Measurements from ENCODE around the gene NKAIN2.

The NKAIN2 gene

DNA sequence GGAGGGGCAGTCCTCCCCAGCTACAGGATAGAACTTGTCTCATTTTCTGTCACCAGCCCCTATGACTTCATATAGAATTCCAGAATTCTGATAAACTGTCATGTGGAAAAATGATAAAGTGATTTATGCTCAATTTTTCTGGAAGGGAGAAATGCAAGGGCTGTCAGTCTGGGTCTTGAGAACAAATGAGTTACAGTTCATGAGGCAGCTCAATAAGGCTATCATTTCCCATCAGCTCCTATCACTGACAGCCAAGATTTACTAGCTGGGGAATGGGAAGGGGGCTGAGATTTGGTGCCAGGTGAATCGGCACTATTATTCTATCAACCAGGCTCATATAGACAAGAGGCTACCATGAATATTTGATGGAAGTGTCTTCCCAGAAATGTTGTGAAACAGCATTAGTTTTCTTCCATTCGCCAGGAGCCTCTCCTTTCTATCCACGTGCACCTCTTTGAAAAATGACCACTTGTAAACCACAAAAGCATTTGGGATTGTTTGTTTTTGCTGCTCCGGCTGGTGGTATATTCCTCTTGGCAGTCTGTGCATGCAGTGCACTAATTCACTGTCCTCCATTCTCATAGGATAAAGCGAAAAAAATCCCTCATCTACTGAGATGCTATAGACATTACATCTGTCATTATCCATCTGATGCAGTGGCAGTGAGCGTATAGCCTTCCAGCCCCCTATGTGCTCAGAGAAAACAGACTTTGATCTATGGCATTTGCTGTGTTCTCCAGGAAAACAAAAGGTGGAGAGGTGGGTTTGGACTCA is 629.9 kb downstream of the NKAIN2 start (continued):
- no peak for TF ChIP-seq ZFP3 (tag by site-specific recombination; IDR thresholded peaks at IDR 0.05; ENCODE audit: low read depth)
- TF ChIP-seq GLIS2 (tag by site-specific recombination; IDR thresholded peaks at IDR 0.05) = no peak
- TF ChIP-seq, protein P1, sequence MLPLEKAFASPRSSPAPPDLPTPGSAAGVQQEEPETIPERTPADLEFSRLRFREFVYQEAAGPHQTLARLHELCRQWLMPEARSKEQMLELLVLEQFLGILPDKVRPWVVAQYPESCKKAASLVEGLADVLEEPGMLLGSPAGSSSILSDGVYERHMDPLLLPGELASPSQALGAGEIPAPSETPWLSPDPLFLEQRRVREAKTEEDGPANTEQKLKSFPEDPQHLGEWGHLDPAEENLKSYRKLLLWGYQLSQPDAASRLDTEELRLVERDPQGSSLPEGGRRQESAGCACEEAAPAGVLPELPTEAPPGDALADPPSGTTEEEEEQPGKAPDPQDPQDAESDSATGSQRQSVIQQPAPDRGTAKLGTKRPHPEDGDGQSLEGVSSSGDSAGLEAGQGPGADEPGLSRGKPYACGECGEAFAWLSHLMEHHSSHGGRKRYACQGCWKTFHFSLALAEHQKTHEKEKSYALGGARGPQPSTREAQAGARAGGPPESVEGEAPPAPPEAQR (tag by site-specific recombination; IDR thresholded peaks at IDR 0.05) = no peak
- no peak for TF ChIP-seq ZNF133 (tag by site-specific recombination; IDR thresholded peaks at IDR 0.05)
- no peak for TF ChIP-seq GLI2 (tag by site-specific recombination; IDR thresholded peaks at IDR 0.05; ENCODE audit: borderline replicate concordance, low read depth)
- TF ChIP-seq ZBTB17 (tag by site-specific recombination; IDR thresholded peaks at IDR 0.05) = no peak
- no peak for TF ChIP-seq KLF1 (tag by site-specific recombination; IDR thresholded peaks at IDR 0.05)
- TF ChIP-seq ZNF843 (tag by site-specific recombination; IDR thresholded peaks at IDR 0.05) = 0 out of 2 replicates have a peak, but pooled peaks have one; percentile 12
- TF ChIP-seq ZNF621 (tag by site-specific recombination; IDR thresholded peaks at IDR 0.05) = no peak
- TF ChIP-seq OVOL3 (tag by site-specific recombination; IDR thresholded peaks at IDR 0.05) = no peak
- no peak for TF ChIP-seq ZNF654 (tag by site-specific recombination; IDR thresholded peaks at IDR 0.05; ENCODE audit: low read depth)
- TF ChIP-seq, protein P2, sequence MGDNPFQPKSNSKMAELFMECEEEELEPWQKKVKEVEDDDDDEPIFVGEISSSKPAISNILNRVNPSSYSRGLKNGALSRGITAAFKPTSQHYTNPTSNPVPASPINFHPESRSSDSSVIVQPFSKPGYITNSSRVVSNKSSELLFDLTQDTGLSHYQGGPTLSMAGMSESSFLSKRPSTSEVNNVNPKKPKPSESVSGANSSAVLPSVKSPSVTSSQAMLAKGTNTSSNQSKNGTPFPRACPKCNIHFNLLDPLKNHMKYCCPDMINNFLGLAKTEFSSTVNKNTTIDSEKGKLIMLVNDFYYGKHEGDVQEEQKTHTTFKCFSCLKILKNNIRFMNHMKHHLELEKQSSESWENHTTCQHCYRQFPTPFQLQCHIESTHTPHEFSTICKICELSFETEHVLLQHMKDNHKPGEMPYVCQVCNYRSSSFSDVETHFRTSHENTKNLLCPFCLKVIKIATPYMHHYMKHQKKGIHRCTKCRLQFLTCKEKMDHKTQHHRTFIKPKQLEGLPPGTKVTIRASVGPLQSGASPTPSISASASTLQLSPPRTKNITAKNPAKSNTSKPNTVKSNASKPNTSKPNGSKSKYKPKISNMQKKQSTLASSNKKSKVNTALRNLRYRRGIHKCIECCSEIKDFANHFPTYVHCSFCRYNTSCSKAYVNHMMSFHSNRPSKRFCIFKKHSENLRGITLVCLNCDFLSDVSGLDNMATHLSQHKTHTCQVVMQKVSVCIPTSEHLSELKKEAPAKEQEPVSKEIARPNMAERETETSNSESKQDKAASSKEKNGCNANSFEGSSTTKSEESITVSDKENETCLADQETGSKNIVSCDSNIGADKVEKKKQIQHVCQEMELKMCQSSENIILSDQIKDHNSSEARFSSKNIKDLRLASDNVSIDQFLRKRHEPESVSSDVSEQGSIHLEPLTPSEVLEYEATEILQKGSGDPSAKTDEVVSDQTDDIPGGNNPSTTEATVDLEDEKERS (tag by site-specific recombination; IDR thresholded peaks at IDR 0.05) = no peak
- 0 out of 2 replicates have a peak, but pooled peaks have one; percentile 21 for TF ChIP-seq ZNF561 (tag by site-specific recombination; IDR thresholded peaks at IDR 0.05; ENCODE audit: borderline replicate concordance)
- TF ChIP-seq ZNF138 (tag by site-specific recombination; IDR thresholded peaks at IDR 0.05; ENCODE audit: borderline replicate concordance) = no peak
- TF ChIP-seq ZSCAN23 (tag by site-specific recombination; IDR thresholded peaks at IDR 0.05) = no peak

DNA sequence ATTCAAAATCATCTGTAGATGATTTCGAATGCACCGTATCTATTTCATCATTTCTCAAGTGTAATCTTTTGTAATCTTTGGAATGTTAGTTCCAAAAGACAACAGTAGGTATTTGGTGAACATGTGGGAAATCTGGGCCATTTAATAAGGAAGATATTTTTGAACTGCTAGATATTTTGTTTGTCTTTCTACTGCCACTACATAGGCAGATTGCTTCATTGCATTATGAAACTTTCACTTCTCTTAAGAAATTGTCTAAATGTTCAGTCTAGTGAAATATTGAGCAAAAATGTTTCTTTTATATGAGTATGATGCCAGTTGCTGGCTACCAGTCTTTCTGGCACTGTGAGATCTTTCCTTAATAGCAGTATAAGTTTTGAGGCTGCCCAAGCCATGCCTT is 630.8 kb downstream of the NKAIN2 start:
- ChIA-PET CTCF (interaction anchor here (1.3 kb wide), 1 partner anchor 632 kb away, joined by 3 read pairs; no protein-coding TSS in a partner anchor), POLR2A (no interaction called here)
- Histone ChIP-seq H3K27ac (ENCODE audit: extremely low read depth, low read depth, low read length) (no peak overlapping the region), H3K4me1 (ENCODE audit: control insufficient read depth, insufficient read depth, low read length) (peaks cover 10% of the 10 kb centered on the region), H3K4me3 (ENCODE audit: low read depth, low read length) (no peak overlapping the region), H3K36me3 (ENCODE audit: control insufficient read depth in 2 of 2, insufficient read depth in 1 of 2, low read length in 2 of 2) (no peaks in the 10 kb centered on the region), H3K9me3 (ENCODE audit: control insufficient read depth, insufficient read depth, low read depth, low read length) (no peaks in the 10 kb centered on the region)
- no peak for TF ChIP-seq ZNF596 (tag by site-specific recombination; IDR thresholded peaks at IDR 0.05)
- no peak for TF ChIP-seq ZNF830 (tag by site-specific recombination; IDR thresholded peaks at IDR 0.05; ENCODE audit: low read depth)
- no peak for TF ChIP-seq ZNF155 (tag by site-specific recombination; IDR thresholded peaks at IDR 0.05)
- no peak for TF ChIP-seq ZNF394 (tag by site-specific recombination; IDR thresholded peaks at IDR 0.05; ENCODE audit: borderline replicate concordance)
- TF ChIP-seq ZNF37A (tag by site-specific recombination; IDR thresholded peaks at IDR 0.05) = no peak
- TF ChIP-seq, protein P1 (tag by site-specific recombination; IDR thresholded peaks at IDR 0.05) = no peak
- TF ChIP-seq YY1 (tag by site-specific recombination; IDR thresholded peaks at IDR 0.05) = no peak
- TF ChIP-seq, protein P3, sequence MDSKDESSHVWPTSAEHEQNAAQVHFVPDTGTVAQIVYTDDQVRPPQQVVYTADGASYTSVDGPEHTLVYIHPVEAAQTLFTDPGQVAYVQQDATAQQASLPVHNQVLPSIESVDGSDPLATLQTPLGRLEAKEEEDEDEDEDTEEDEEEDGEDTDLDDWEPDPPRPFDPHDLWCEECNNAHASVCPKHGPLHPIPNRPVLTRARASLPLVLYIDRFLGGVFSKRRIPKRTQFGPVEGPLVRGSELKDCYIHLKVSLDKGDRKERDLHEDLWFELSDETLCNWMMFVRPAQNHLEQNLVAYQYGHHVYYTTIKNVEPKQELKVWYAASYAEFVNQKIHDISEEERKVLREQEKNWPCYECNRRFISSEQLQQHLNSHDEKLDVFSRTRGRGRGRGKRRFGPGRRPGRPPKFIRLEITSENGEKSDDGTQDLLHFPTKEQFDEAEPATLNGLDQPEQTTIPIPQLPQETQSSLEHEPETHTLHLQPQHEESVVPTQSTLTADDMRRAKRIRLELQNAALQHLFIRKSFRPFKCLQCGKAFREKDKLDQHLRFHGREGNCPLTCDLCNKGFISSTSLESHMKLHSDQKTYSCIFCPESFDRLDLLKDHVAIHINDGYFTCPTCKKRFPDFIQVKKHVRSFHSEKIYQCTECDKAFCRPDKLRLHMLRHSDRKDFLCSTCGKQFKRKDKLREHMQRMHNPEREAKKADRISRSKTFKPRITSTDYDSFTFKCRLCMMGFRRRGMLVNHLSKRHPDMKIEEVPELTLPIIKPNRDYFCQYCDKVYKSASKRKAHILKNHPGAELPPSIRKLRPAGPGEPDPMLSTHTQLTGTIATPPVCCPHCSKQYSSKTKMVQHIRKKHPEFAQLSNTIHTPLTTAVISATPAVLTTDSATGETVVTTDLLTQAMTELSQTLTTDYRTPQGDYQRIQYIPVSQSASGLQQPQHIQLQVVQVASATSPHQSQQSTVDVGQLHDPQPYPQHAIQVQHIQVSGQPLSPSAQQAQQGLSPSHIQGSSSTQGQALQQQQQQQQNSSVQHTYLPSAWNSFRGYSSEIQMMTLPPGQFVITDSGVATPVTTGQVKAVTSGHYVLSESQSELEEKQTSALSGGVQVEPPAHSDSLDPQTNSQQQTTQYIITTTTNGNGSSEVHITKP (tag by site-specific recombination; IDR thresholded peaks at IDR 0.05) = no peak
- no peak for TF ChIP-seq SETDB1 (IDR thresholded peaks at IDR 0.05; ENCODE audit: insufficient read length, low read length)
- TF ChIP-seq ZNF837 (tag by site-specific recombination; IDR thresholded peaks at IDR 0.05) = no peak
- no peak for TF ChIP-seq ZNF266 (tag by site-specific recombination; IDR thresholded peaks at IDR 0.05; ENCODE audit: low read depth)
- TF ChIP-seq ZNF133 (tag by site-specific recombination; IDR thresholded peaks at IDR 0.05) = no peak
- TF ChIP-seq ZNF239 (tag by site-specific recombination; IDR thresholded peaks at IDR 0.05) = no peak
- TF ChIP-seq ZNF366 (tag by site-specific recombination; conservative IDR thresholded peaks at IDR 0.05) = no peak
- TF ChIP-seq ZNF157 (tag by site-specific recombination; IDR thresholded peaks at IDR 0.05) = no peak
